Hematopoietic multipotent progenitor cell treated with erythropoietin and hydrocortisone succinate and interleukin-3 and kit ligand, for 8 days (in vitro differentiated cells): ENCODE measurements around the gene MSX1.

ENCODE experiments used
- DNase-seq: peaks from one replicate; pipeline ENCODE4 v3.0.0-alpha.2; 2015

The MSX1 gene

GRCh38 chr4:4858527-4859324 is 739 bp upstream of the MSX1 start:
- DNase-seq, result no peak

GRCh38 chr4:4859799-4860599 is 534 bp downstream of the MSX1 start:
- no peak for DNase-seq

- DNase-seq, result no peak
Observed at GRCh38 chr4:4860600-4861389, 1.3 kb downstream of the MSX1 start.

GRCh38 chr4:4861390-4862018 is 2.0 kb downstream of the MSX1 start:
- DNase-seq, result no peak

- no peak for DNase-seq
Observed at GRCh38 chr4:4862071-4862551, 2.6 kb downstream of the MSX1 start.

GRCh38 chr4:4862665-4863482 is 3.4 kb downstream of the MSX1 start:
- DNase-seq, result no peak

GRCh38 chr4:4864443-4864939 is 5.0 kb downstream of the MSX1 start:
- DNase-seq, result no peak

GRCh38 chr4:4864940-4865704 is 5.7 kb downstream of the MSX1 start:
- DNase-seq, result no peak

- DNase-seq, result no peak
Observed at GRCh38 chr4:4865705-4866123, 6.2 kb downstream of the MSX1 start.

GRCh38 chr4:4866124-4866865 is 6.8 kb downstream of the MSX1 start:
- no peak for DNase-seq

GRCh38 chr4:4866866-4867374 is 7.5 kb downstream of the MSX1 start:
- DNase-seq, result no peak

GRCh38 chr4:4867375-4868039 is 8.0 kb downstream of the MSX1 start:
- DNase-seq, result no peak

- no peak for DNase-seq
Observed at GRCh38 chr4:4868040-4868757, 8.7 kb downstream of the MSX1 start.

GRCh38 chr4:4868758-4869723 is 9.6 kb downstream of the MSX1 start:
- no peak for DNase-seq

GRCh38 chr4:4869731-4870571 is 10.5 kb downstream of the MSX1 start:
- no peak for DNase-seq

GRCh38 chr4:4870576-4871241 is 11.2 kb downstream of the MSX1 start:
- no peak for DNase-seq
